ENCODE data around the gene ETV4. TPM values are rescaled to one million over a fixed set of nuclear protein-coding genes. Genes with fewer than 3 reads are reported as not detected.

ETV4 gene
- total RNA-seq, 2 donors from 2014 or later, result 1.2 to 1.5 TPM

DNA sequence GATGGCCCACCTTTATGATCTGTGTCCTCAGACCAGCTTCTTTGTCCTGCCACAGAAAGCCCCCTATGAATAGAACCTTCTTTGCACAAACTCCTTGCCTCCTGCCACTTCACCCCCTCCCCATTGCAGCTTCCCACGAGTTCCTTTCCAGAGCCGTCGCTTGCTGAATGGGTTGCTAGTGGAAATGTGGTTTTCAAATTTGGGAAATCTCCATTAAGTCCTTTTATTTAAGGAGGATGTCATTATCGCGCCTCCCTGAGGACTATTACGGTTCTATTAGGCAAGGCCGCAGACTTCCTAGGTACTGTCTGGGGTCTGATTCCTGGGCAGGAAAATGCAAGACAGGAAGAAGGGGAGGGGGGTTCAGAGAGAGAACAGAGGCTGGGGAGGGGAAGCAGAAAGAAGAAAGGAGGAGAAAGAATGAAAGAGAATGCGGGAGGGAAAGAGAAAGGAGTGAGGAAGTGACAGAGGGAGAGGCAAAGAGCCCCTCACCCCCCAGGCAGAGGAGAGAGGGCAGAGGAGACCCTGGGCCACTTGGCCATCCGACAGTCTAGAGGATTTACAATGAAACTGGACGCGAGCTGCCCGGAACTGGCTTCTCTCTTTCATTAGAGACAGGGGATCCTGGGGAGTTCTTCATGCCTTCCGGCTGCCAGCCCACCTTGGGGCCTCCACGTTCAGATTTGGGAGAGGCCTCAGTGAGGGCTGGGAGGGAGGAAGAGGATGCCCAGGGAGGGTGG is 31.7 kb upstream of the ETV4 start:
- ATAC-seq (ENCODE audit: insufficient number of reproducible peaks, low FRiP score, low read depth) (no peak), DNase-seq (ENCODE audit: low spot score) (no peak)
- Histone ChIP-seq H3K4me3 (no peak overlapping the region), H3K4me1 (ENCODE audit: control insufficient read depth in 1 of 2, low read depth in 2 of 2) (peaks cover 17 to 26% of the 10 kb centered on the region in 2 donors), H3K36me3 (no peaks in the 10 kb centered on the region), H3K27me3 (replicated peaks; ENCODE audit: insufficient read depth) (no peaks in the 10 kb centered on the region), H3K9me3 (no peaks in the 10 kb centered on the region), H3K27ac (no peak overlapping the region)
- TF ChIP-seq, protein P1, sequence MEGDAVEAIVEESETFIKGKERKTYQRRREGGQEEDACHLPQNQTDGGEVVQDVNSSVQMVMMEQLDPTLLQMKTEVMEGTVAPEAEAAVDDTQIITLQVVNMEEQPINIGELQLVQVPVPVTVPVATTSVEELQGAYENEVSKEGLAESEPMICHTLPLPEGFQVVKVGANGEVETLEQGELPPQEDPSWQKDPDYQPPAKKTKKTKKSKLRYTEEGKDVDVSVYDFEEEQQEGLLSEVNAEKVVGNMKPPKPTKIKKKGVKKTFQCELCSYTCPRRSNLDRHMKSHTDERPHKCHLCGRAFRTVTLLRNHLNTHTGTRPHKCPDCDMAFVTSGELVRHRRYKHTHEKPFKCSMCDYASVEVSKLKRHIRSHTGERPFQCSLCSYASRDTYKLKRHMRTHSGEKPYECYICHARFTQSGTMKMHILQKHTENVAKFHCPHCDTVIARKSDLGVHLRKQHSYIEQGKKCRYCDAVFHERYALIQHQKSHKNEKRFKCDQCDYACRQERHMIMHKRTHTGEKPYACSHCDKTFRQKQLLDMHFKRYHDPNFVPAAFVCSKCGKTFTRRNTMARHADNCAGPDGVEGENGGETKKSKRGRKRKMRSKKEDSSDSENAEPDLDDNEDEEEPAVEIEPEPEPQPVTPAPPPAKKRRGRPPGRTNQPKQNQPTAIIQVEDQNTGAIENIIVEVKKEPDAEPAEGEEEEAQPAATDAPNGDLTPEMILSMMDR (IDR thresholded peaks at IDR 0.05), result no peak

- Histone ChIP-seq H3K36me3 (no peaks in the 10 kb centered on the region), H3K4me1 (ENCODE audit: control insufficient read depth in 1 of 2, low read depth in 2 of 2) (peaks cover 17 to 23% of the 10 kb centered on the region in 2 donors), H3K4me3 (no peak overlapping the region), H3K27me3 (replicated peaks; ENCODE audit: insufficient read depth) (no peaks in the 10 kb centered on the region), H3K27ac (no peak overlapping the region), H3K9me3 (no peaks in the 10 kb centered on the region)
- ATAC-seq (ENCODE audit: insufficient number of reproducible peaks, low FRiP score, low read depth) (peak; percentile 35), DNase-seq (ENCODE audit: low spot score) (no peak)
- TF ChIP-seq, protein P1 (IDR thresholded peaks at IDR 0.05), result peak; percentile 95
Measured at GRCh38 chr17:43576563-43577229, 30.6 kb upstream of the ETV4 start.

- Histone ChIP-seq H3K27ac (no peak overlapping the region), H3K4me1 (ENCODE audit: control insufficient read depth in 1 of 2, low read depth in 2 of 2) (peaks cover 16 to 17% of the 10 kb centered on the region in 2 donors), H3K36me3 (no peaks in the 10 kb centered on the region), H3K4me3 (no peak overlapping the region), H3K27me3 (replicated peaks; ENCODE audit: insufficient read depth) (no peaks in the 10 kb centered on the region), H3K9me3 (no peaks in the 10 kb centered on the region)
- DNase-seq (ENCODE audit: low spot score) (no peak), ATAC-seq (ENCODE audit: insufficient number of reproducible peaks, low FRiP score, low read depth) (no peak)
- TF ChIP-seq, protein P1 (IDR thresholded peaks at IDR 0.05), result no peak
Measured at GRCh38 chr17:43574896-43575525, 28.9 kb upstream of the ETV4 start.

DNA sequence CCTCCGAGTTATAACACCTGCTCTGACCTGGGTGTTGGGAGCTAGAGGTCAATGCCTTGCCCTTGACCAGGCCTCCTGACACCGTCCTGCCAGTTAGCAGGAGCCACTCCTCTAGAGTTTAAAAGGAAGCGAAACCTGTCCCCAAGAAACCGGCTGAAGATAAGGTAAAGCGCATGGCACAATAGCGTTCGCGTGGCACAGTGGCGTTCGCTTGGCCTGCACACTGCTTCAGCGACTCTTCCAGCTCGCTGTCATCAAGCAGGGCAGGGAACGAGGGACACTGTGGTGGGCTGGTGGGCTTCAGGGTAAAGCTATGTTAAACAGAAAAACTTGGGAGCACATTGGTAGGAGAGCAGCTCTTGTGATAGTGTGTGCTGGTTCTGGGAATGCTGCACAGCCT is 28.2 kb upstream of the ETV4 start:
- no peaks in the 10 kb centered on the region for H3K9me3 ChIP-seq
- ATAC-seq (ENCODE audit: insufficient number of reproducible peaks, low FRiP score, low read depth) (no peak), DNase-seq (ENCODE audit: low spot score) (no peak)
- no peaks in the 10 kb centered on the region for H3K27me3 ChIP-seq (replicated peaks; ENCODE audit: insufficient read depth)
- H3K36me3 ChIP-seq, result no peaks in the 10 kb centered on the region
- H3K4me3 ChIP-seq, result no peak overlapping the region
- peaks cover 12 to 13% of the 10 kb centered on the region in 2 donors for H3K4me1 ChIP-seq (ENCODE audit: control insufficient read depth in 1 of 2, low read depth in 2 of 2)
- TF ChIP-seq, protein P1 (IDR thresholded peaks at IDR 0.05), result no peak
- no peak overlapping the region for H3K27ac ChIP-seq
